HG03521 (cell line): ENCODE results near the gene RPH3AL.

Source experiments
- ATAC-seq: cut with Tn5 transposase; IDR thresholded peaks from one replicate; pipeline ENCODE4 v1.9.1; 2021; ENCODE audit warnings: mild to moderate bottlenecking, moderate library complexity; ENCODE audit not compliant: unreplicated experiment

RPH3AL gene

DNA sequence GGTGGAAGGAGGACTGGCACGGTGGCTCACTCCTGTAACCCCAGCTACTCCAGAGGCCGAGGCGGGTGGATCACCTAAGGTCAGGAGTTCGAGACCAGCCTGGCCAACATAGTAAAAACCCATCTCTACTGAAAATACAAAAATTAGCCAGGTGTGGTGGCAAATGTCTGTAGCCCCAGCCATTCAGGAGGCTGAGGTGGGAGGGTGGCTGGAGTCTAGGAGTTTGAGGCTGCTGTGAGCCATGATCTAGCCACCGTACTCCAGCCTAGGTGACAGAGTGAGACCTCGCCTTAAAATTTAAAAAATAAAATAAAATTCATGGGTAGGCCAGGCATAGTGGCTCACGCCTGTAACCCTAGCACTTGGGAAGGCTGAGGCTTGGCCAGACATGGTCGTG is 1.2 kb upstream of the RPH3AL start:
- no peak for ATAC-seq

DNA sequence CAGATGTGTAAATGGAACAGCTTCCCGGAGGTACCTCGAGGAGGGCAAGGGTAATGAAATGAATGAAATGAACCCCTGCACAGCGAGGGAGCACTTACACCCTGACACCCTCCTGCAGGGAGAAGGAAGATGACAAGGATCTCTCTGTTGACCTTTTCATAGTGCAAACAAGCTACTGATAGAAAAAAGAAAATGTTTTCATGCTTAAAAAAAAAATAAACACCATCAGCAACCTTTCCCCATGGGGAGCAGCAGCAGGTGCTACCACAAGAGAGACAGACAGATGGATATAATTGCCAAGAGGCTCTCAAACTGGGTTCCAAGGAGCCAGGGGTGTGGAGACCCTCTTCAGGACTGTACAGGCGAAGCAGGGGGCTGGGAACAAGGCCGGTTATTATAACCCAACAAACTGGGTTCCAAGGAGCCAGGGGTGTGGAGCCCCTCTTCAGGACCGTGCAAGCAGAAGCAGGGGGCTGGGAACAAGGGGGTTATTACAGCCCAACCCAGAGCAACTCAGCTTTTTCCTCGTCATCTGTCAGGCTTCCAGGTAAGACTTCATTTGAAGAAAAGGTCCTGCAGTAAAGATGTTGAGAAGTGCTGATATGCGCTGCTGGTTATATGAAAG is 718 bp upstream of the RPH3AL start:
- ATAC-seq = no peak

DNA sequence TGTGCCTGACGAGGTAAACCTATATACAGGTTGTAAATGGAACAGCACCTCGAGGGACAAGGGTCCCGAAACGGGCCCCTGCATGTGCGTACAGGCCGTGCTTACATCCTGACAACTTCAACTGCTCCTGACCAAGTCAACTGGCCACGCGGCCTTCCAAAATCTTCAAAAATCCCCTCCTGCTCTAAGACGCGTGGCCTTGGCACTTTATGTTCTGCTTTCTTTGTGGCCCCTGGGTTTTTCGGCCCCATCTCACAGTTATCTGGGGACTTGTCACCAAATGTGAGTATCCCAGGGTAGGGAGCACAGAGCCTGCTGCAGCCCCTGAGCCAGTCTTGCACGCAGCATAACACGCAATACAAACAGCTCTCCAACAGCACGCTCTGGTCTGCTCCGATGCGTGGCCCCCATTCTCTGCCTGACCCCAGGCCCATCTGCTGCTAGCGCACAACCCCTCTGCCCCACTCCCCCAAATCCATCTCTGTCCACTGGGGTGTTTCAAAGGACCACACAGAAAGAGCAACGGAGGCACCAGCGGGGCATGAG is 659 bp downstream of the RPH3AL start:
- no peak for ATAC-seq

DNA sequence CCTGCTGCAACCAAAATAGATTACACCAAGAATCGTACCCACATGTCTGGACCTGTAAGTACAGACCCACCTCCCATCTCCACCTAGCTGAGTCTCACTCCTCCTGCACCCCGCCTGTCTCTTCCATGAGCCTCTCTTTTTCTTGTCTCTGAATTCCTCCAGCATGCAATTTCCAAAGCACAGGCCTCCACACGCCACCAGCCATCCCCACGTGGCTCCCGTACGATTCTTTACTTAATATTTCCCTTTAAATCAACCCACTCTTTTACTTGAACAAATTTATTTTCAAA is 1.2 kb downstream of the RPH3AL start:
- no peak for ATAC-seq

DNA sequence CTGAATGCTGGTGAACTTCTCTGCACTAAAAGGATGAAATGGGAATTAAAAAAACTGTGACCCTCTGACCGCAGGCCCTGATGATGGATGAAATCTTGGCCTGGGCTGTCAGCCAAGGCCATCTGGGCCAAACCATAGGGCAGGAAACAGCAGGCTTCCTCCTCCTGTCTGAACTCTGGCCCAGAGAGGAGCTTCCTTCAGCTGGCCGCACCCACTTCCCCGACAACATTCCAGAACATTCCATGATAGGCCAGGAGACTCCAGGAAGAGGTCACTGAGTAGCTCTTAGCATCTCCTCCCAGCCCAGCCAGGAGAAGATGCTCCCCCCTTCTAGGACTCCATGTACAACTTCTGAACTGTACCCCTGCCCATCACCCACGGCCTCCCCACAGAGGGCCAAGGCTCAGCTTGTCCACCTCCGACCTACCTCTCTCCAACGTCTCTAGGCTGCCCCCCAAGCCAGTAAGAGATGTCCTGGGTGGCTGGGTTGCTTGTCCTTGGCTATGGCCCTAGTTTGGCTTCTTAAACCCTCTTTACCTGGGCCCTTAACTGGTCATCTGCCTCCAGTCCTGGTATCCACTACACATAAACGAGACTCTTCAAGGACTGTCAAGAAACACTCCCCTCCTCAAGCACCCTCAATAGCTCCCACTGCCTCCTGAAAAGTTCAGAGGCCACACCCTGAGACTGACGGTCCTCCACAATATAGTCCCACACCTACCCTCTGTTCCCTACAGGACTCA is 1.7 kb downstream of the RPH3AL start:
- ATAC-seq = no peak

DNA sequence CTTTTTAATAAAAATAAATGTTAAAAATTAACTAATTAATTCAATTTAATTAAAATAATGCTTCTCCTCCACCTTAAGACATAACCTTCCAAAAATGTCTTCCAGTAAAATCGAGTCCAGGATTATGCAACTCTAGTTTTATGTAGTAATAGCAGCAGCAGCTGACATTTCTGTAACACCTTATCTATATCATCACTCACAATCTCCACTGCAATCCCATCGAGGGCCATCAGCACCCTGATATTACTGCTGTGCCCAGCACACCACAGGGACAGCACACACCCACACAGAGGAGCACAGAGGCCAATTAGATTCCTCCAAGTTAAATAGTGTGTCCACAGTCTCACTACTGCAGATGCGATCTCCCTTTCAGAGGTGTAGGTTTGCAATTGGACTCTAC is 2.9 kb downstream of the RPH3AL start:
- no peak for ATAC-seq

DNA sequence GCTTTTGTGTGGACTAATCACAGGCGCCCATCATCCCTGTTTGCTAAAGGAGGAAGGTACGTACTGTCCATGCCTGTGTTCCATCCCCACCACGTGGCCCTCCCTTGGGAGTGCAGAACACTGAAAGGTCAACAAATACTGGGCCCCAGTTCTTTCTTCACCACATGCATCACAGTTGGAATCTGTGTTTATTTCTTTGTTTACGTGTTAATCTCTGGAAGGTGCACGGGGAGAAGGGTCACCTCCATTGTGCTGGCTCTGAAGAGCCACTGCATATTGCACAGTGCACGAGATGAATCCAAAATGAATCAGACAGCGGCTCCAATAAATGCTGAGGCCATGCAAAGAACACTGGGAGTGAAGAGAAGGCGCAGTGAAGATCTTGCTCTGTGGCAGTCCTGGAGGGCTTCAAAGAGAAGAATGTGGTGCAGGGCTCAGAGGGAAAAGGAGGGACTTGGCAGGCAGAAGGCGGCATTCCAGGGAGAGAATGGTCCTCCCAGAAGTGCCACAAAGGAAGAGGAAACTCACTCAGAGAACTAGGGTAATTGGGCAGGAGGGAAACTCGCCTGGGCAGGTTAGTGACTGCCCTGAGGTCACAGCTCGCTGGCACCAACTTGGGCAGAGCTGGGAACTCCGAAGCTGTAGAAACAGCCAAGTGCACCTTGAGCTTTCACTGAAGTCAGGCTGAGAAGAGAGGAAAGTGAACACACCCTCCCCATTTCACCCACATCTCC is 3.7 kb downstream of the RPH3AL start:
- no peak for ATAC-seq

DNA sequence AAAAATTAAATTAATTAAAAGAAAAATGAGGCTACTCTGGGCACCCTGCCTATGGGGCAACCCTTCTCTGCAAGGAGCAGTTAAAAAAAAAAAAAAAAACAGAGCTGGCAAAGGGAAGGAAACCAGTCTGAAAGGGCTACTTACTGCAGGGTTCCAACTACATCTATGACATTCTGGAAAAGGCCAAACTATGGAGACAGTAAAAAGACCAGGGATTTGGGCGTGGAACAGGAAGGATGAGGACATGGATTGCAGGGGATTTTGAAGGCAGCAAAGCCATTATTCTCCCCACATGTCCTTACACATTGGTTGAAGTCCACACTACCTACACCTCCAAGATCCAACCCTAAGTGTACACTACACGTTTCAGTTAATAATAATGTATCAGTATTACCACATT is 4.6 kb downstream of the RPH3AL start:
- no peak for ATAC-seq

DNA sequence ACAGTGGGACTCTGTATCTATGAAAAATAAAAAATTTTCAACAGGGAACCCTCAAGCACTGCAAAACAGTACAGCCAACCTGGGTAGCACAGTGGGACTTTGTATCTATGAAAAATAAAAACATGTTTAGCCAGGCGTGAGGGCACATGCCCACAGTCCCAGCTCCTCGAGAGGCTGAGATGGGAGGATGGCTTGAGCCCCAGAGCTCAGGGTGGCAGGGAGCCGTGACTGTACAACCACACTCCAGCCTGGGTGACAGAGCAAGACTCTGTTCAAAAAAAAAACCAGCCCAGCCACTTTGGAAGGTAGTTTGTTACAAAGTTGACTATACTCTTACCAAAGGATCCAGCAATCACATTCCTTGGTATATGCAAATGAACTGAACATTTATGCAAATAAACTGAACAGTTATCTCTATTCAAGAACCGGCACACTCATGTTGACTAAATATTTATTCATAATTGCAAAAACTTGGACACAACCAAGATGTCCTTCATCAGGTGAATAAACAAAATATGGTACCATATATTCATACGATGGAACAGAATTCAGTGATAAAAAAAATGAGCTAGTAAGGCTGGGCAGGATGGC is 5.2 kb downstream of the RPH3AL start:
- no peak for ATAC-seq

DNA sequence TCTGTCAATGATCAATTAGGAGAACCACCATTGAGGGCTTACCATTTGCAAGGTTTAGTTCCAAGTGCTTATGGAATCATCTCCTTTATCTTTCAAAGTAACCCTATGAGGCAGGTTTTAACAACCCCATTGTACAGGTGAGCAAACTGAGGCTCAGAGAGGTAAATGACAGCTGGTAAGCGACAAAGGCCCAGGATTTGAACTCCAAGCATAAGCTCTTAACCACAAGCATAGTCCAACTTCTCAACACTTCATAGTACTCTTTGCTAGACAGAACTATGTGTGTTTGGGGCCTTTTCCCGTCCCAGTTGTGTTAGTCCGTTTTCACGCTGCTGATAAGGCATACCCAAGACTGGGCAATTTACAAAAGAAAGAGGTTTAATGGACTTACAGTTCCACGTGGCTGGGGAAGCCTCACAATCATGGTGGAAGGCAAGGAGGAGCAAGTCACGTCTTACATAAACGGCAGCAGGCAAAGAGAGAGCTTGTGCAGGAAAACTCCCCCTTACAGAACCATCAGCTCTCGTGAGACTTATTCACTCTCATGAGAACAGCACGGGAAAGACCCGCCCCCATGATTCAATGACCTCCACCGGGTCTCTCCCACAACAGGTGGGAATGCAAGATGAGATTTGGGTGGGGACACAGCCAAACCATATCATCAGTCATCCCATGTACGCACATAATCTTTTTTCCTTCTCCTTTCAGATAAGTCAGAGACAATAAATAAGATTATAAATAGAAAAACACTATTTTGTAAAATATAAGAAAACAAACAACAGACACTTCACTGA is 6.4 kb downstream of the RPH3AL start:
- ATAC-seq = no peak

DNA sequence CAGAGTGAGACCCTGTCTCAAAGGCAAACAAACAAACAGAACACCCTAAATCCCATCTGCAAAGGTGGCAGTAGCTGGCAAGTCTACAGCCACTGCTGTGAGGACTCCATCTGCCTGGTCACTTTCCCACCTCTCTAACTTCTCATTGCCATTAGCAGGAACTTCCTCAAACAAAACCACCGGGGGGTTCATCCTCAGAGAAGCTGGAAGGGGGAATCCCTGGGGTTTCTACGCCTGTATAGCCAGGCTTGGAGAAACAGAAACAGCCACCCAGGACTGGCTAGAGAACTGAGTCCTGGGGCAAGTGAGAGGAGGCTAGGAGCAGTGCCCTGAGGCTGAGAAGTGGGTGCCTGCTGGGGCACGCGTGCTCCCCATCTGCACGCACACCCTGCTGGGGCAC is 7.3 kb downstream of the RPH3AL start:
- no peak for ATAC-seq

DNA sequence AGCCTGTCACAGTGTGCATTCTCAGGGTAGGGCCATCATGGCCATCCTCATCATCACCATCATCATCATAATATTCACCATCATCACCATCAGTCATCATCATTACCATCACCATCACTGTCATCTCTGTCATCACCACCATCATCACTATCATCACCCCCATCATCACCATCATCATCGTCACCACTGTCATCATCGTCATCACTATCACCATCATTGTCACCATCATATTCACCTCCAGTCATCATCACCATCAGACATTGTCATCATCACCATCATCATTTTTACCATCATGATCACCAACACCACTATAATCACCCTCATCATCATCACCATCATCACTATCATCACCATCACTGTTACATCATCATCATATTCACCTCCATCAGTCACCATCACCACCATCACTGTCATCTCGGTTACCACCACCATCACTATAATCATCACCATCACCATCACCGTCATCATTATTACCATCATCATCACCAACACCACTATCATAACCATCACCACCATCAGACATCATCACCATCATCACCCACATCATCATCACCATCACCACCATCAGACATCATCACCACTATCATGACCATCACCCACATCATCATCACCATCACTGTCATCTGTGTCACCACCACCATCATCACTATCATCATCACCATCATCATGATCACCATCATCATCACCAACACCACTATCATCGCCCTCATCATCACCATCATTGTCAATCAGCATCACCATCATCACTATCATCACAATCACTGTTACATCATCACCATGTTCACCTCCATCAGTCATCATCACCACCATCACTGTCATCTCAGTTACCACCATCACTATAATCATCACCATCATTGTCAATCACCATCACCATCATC is 8.5 kb downstream of the RPH3AL start:
- no peak for ATAC-seq

DNA sequence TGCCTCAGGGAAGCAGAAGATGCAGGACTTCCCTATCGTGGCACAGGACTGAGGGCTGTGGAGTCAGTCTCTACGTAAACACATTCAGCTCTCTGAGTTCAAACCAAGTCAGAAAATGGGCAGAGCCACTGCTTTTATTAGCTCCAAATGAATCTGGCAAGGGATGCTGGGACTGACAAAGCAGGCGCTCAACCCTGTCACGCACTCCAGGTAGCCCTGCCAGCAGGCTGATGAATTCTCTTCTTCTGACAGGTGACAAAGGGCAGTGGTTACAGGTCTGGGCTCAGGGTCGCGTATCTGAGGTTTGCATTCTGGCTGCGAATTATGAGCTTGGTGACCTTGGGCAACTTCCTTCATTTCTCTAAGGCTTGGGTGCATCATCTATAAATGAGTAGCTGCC is 9.4 kb downstream of the RPH3AL start:
- ATAC-seq = no peak

DNA sequence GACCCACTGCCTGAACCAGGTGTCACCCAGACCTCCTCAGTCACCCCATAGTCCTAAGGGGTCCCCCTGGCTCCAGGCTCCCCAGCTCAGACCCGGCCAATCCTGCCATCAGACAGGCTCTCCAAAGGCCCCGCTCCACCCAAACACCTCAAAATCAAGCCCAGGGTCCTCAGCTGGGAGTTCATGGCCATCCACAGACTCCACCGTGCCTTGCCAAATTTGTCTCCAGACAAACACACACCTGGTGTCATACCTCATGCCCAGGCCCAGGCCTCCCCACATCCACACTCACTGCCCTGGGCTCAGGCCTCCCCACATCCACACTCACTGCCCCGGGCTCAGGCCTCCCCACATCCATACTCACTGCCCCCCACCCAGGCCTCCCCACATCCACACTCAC is 12.5 kb downstream of the RPH3AL start:
- ATAC-seq = no peak

DNA sequence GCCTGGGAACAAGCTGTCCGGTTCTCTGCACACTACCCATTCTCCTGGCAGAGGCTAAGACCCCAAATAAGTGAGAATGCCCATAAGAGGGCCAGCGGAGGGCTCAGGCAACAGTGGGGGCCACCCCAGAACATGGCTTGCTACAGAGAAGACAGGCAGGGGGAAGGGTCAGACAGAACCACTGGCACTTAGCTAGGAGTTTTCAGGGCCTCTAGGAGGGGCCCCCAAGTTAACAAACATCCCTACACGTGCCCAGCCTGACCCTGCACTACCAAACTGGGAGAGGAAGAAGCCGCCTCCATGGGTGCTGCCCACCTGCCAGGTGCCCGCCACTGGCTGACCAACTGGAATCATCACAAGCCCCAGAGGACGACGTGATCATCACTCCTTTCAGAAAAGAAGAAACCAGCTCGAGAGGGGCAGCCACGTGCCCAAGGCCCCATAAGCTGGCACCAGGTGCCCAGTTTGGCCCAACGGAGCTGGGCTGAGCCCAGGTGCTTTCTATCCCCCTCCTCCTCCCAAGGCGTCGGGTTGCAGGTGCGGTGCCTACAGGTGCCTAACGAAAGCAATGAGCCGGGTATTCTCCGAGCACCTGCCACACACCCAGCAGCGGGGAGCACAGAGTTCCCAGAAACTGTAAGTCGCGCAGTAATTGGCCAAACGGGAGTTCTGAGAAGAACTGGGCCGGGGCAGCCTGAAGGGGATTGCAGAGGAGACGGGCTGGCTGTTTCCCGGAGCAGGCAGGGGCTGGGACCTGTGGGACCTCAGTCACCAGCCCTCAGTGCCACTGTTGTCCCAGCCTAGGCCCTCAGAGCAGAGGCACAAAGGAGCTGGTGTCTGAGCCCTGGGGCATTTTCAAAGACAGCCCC is 13.2 kb downstream of the RPH3AL start:
- no peak for ATAC-seq

DNA sequence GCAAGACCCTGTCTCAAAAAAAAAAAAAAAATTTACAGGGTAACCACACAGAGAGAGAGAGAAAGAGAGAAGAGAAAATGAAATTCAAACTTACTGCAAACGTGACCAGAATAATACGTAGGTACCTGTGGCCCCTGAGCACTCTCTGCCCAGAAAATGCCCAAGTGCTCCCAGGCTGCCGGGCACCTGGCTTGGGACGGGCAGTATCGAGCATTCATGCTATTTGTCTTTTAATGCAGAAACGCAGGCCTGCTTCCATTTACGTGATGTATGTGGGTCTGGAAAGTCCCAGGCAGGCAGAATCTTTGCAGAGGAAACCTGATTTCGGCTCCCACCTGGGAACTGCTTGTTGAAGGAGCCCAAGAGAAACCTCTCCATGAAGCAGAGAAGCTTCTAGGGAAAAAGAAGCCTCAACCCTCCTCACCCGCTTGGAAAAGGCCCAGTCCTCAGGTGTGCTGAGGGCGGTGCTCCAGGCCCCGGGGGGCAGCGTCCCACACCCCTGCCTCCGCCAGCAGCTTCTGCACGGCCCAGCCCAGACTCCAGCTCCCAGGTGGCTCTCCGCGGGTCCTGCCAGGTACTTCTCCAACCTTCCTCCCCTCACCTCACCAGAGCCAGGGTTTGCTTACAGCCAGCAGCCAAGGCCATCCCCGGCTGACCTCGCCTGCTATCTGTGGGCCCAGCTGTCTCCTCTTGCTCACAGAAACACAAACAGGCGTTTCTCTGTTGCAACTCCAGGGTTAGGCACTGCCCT is 14.0 kb downstream of the RPH3AL start:
- no peak for ATAC-seq

DNA sequence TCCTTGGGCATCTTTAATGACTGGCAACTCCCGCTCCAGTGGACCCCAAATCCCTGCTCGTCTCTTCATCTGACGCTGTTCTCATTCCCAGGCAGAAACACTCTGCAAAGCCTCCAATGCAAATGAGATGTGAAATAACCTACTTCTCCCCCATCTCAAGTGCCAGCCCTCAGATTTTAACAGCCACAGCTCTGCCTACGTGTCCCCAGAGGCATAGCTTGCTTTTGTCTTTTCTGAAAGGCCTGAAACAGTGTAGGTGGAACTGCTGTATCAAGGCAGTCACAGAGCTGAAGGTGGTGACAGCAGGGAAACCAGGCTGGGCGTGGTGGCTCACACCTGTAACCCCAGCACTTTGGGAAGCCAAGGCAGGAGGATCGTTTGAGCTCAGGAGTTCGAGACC is 14.7 kb downstream of the RPH3AL start:
- no peak for ATAC-seq

DNA sequence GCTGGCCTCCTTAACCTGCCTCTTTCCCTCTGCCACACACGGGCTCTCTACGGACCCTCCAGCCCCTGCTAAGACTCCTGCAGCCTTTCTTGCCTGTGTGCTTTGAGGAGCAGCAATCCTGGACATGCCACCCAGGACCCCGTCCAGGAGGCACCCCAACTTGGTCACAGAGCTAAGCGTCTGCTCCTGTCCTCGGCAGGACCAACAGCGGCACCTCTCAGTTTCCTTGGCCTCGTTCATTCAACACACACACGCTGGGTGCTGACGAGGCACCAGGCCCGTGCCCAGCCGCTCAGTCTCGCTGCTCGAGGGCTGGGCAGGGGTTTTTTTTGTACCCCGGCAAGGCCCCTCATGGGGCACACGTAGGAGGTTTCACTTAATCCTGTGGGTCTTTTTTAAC is 15.2 kb downstream of the RPH3AL start:
- ATAC-seq = no peak
